IPS-18a (cell line): ENCODE measurements around the gene ABCA3.

Source experiments
- H3K27ac ChIP-seq: one replicate; pipeline ENCODE4 v1.5.1; 2013; ENCODE audit warnings: low read length
- H3K27me3 ChIP-seq: one replicate; pipeline ENCODE4 v1.6.1; 2013; ENCODE audit warnings: mild to moderate bottlenecking, low read length; ENCODE audit not compliant: control insufficient read depth, insufficient read depth
- H3K36me3 ChIP-seq: one replicate; pipeline ENCODE4 v1.6.1; 2013; ENCODE audit warnings: low read depth, low read length; ENCODE audit not compliant: control insufficient read depth
- H3K4me1 ChIP-seq: one replicate; pipeline ENCODE4 v1.6.1; 2013; ENCODE audit warnings: low read depth, low read length; ENCODE audit not compliant: control insufficient read depth
- H3K4me3 ChIP-seq: one replicate; pipeline ENCODE4 v1.5.1; 2013; ENCODE audit warnings: low read length
- H3K9ac ChIP-seq: one replicate; pipeline ENCODE4 v1.6.1; 2013; ENCODE audit warnings: mild to moderate bottlenecking, low read length, moderate library complexity
- H3K9me3 ChIP-seq: one replicate; pipeline ENCODE4 v1.6.1; 2013; ENCODE audit warnings: low read depth, low read length; ENCODE audit not compliant: control insufficient read depth

Gene ABCA3

DNA sequence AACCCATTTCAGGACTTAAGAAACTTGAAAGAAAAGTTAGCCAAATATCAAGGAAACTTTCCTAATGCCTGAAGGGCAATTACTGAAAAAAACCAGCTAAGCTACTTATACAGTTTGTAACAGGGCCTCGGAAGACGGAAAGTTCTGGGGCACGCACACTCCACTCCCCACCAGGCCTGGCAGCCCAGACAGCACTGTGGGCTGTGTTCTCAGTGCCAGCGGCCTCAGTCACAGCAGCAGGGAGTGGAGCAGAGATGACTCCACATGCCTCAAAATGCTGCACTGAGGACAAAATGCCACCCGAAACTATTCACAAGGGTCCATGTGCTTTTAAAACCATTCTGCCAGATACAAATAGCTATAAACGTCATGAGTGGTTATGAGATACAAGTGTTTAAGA is 82.8 kb downstream of the ABCA3 start:
- H3K36me3 ChIP-seq = peaks cover 96% of the 10 kb centered on the region
- H3K9ac ChIP-seq = no peak overlapping the region
- H3K27ac ChIP-seq = no peak overlapping the region

DNA sequence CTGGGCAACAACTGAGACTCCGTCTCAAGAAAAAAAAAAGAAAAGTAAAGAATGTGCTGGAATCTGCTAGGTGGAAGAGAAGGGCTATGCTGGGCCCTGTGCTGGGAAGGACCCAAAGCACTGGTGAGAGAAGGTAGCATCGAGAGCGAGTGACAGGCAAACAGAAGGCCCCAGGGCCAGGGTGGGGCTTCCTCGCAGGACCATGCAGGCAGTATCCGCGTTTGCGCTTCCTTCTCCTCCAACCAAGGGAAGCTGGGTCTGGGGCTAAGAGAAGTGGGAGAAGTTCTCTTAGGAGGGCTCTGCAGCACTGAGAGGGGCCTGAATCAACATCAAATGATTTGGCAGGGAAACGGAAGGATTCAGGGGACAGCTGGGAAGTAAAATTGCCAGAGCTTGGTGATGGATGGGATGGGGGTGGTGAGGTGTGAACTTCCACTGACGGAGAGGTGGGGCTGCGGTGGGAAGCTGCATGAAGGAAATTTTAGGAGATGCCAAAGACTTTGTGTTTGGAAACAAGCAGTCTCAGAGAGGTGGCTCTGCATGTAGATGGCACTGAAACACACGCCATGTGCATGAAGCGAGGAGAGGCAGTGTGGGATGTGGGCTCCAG is 83.9 kb downstream of the ABCA3 start:
- peaks cover 93% of the 10 kb centered on the region for H3K36me3 ChIP-seq
- no peaks in the 10 kb centered on the region for H3K9me3 ChIP-seq
- H3K4me3 ChIP-seq = no peak overlapping the region
- H3K4me1 ChIP-seq = peaks cover 6% of the 10 kb centered on the region
- H3K27me3 ChIP-seq = no peaks in the 10 kb centered on the region
- H3K27ac ChIP-seq = no peak overlapping the region
- H3K9ac ChIP-seq = no peak overlapping the region

More for the DNA sequence above, 82.8 kb downstream of the ABCA3 start:
- H3K4me1 ChIP-seq = no peaks in the 10 kb centered on the region
- no peaks in the 10 kb centered on the region for H3K9me3 ChIP-seq
- no peak overlapping the region for H3K4me3 ChIP-seq
- H3K27me3 ChIP-seq = no peaks in the 10 kb centered on the region

DNA sequence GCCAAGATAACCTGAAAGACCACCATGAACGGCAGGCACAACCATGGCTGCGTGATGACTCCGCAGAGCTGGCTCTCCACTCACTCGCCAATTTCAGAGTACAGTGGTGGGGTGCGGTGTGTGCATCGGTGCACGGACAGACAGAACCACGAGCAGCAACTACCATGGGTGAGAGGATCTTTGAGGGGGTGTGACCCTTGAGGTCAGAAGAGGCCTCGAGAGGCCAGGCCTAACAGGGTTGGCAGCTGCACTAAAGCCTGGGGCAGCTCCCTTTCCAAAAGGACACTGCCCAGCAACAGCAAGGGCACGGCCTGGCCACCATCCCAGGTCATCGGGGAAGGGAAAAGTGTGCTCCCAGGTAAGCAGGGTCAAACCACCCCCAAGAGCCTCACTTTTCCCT is 87.2 kb downstream of the ABCA3 start:
- peaks cover 63% of the 10 kb centered on the region for H3K36me3 ChIP-seq
- H3K4me3 ChIP-seq = no peak overlapping the region
- no peak overlapping the region for H3K27ac ChIP-seq
- H3K4me1 ChIP-seq = peaks cover 10% of the 10 kb centered on the region
- H3K9me3 ChIP-seq = no peaks in the 10 kb centered on the region
- H3K9ac ChIP-seq = no peak overlapping the region
- H3K27me3 ChIP-seq = no peaks in the 10 kb centered on the region

DNA sequence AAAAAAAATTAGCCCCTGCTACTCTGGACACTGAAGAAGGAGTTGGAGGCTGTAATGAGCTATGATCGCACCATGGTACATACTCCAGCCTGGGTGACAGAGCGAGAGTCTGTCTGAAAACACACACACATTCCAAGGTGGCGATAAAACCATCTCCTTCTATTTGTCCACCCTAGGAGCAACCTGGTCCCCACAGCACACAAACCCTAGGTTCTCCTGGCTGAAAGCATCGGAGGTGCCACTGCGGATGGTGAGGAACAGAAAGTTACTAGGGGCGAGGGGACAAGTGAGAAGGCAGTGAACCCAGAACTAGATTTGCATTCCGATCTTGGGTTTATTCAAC is 87.8 kb downstream of the ABCA3 start:
- peaks cover 58% of the 10 kb centered on the region for H3K36me3 ChIP-seq
- no peaks in the 10 kb centered on the region for H3K27me3 ChIP-seq
- no peak overlapping the region for H3K27ac ChIP-seq
- peaks cover 10% of the 10 kb centered on the region for H3K4me1 ChIP-seq
- H3K9ac ChIP-seq = no peak overlapping the region
- no peak overlapping the region for H3K4me3 ChIP-seq
- H3K9me3 ChIP-seq = no peaks in the 10 kb centered on the region

DNA sequence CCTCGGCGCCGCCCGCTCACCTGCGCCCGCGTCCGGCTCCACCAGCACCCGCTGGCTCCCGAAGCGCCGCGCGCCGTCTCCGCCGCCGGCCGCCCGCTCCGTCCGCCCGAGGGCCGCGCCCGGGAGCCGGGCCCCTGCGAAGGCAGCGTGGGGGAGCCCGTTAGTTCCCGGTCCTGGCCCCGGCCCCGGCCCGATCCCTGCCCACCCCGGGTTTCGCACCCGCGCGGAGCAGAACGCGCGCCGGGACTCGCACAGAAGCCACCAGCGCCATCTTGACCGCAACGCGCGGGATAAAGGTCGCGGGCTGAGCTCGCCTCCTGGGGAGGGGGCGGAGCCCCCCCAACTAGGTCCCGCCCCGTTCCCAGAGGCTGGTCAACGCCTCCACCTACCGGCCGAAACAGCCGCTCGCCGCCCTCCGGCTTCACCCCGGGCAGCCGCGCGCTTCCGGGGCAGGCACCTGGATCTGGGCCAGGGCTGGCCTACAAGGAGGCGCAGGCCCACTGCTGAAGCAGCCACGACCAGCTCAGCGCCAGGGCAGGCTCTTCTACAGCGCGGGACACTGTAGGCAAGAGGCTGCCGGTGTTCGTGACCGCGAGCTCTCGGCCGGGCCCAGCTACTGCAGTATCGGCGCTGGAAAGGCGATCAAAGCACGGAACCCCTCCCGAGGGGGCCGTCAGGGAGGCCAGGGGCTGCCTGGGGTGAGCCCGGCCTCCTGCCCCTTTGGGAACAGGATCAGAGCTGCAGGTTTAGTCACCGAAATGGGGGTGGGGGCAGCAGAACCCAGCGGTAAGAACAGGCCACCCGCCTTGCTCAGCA is 89.0 kb downstream of the ABCA3 start, which contains the start of gene ECI1:
ECI1 (minus strand) TSS at position 292 of the 816 bp plus-strand sequence; CDS start at position 271, 21 bp downstream.
- H3K27ac ChIP-seq = peak within 1 kb of the TSS; percentile 75
- peaks cover 10% of the 10 kb centered on the region for H3K4me1 ChIP-seq
- peaks cover 48% of the 10 kb centered on the region for H3K36me3 ChIP-seq
- H3K4me3 ChIP-seq = peak within 1 kb of the TSS; percentile 83
- H3K9me3 ChIP-seq = no peaks in the 10 kb centered on the region
- H3K9ac ChIP-seq = peak within 1 kb of the TSS; percentile 92
- H3K27me3 ChIP-seq = no peaks in the 10 kb centered on the region

DNA sequence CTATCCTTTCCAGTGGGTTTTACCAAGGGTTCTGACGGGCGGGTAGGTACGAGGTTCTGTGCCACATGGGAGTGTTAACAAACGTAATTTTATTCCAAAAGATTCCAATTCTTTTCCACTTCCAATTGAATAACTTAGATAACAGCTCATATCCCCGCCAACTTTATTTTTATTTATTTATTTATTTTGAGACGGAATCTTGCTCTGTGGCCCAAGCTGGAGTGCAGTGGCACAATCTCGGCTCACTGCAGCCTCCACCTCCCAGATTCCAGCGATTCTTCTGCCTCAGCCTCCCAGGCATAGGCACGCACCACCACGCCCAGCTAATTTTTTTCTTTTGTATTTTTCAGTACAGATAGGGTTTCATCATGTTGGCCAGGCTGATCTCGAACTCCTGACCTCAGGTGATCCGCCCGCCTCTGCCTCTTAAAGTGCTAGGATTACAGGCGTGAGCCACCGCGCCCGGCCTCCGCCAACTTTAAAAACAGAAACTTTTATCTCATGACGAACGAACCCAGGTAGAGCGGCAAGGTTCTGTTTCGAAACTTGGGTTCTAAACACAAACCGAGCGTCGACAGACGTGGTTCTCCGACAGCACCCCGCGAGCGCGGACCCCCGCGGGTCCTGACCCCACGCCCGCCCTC is 89.8 kb downstream of the ABCA3 start:
- Histone ChIP-seq H3K4me3 (peak overlapping the region; percentile 83), H3K27ac (no peak overlapping the region), H3K9me3 (no peaks in the 10 kb centered on the region), H3K27me3 (no peaks in the 10 kb centered on the region), H3K36me3 (peaks cover 47% of the 10 kb centered on the region), H3K4me1 (peaks cover 10% of the 10 kb centered on the region), H3K9ac (peak overlapping the region; percentile 92)

DNA sequence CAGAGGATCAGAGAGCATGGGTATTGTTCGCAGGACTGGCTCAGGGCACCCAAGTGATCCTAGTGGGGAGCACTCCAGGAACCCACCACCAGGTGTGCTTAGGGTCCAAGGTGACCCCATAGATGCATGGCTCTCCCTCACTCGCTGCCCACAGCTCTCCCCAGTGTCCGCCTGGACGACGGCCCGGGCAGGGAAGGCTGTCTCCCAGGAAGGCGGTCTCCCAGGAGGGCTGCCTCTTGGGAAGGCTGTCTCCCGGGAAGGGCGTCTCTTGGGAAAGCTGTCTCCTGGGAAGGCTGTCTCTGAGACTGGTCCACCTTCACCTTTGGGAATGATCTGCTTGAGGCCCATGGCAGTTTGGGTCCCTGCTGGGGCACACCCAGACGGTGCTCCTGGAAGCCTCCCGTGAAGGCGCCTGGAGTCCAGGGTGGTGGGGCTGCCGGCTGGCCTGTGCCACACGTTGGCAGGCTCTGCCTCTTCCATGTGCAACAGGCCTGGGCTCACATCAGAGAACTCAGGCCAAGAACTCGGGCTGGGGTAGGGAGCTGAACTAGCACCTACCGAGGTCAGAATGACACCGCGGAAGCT is 94.1 kb downstream of the ABCA3 start:
- Histone ChIP-seq H3K4me3 (no peak overlapping the region), H3K27me3 (no peaks in the 10 kb centered on the region), H3K27ac (no peak overlapping the region), H3K36me3 (peaks cover 41% of the 10 kb centered on the region), H3K9me3 (no peaks in the 10 kb centered on the region), H3K4me1 (peaks cover 4% of the 10 kb centered on the region), H3K9ac (no peak overlapping the region)

- peaks cover 41% of the 10 kb centered on the region for H3K36me3 ChIP-seq
- H3K27me3 ChIP-seq = no peaks in the 10 kb centered on the region
- no peak overlapping the region for H3K4me3 ChIP-seq
- no peaks in the 10 kb centered on the region for H3K9me3 ChIP-seq
- no peak overlapping the region for H3K27ac ChIP-seq
- H3K4me1 ChIP-seq = peaks cover under 1% of the 10 kb centered on the region
- no peak overlapping the region for H3K9ac ChIP-seq
These were observed 95.4 kb downstream of the ABCA3 start for GRCh38 chr16:2244926-2245795.

- Histone ChIP-seq H3K9ac (no peak overlapping the region), H3K27ac (no peak overlapping the region), H3K27me3 (no peaks in the 10 kb centered on the region), H3K9me3 (no peaks in the 10 kb centered on the region), H3K36me3 (peaks cover 40% of the 10 kb centered on the region), H3K4me3 (no peak overlapping the region), H3K4me1 (no peaks in the 10 kb centered on the region)
These were observed 96.2 kb downstream of the ABCA3 start for GRCh38 chr16:2244301-2244700.

- Histone ChIP-seq H3K4me1 (no peaks in the 10 kb centered on the region), H3K9ac (no peak overlapping the region), H3K36me3 (peaks cover 38% of the 10 kb centered on the region), H3K9me3 (no peaks in the 10 kb centered on the region), H3K27ac (no peak overlapping the region), H3K27me3 (no peaks in the 10 kb centered on the region), H3K4me3 (no peak overlapping the region)
These were observed 96.7 kb downstream of the ABCA3 start for GRCh38 chr16:2243781-2244180.
